ENCODE results near the gene BACH1.

DNA sequence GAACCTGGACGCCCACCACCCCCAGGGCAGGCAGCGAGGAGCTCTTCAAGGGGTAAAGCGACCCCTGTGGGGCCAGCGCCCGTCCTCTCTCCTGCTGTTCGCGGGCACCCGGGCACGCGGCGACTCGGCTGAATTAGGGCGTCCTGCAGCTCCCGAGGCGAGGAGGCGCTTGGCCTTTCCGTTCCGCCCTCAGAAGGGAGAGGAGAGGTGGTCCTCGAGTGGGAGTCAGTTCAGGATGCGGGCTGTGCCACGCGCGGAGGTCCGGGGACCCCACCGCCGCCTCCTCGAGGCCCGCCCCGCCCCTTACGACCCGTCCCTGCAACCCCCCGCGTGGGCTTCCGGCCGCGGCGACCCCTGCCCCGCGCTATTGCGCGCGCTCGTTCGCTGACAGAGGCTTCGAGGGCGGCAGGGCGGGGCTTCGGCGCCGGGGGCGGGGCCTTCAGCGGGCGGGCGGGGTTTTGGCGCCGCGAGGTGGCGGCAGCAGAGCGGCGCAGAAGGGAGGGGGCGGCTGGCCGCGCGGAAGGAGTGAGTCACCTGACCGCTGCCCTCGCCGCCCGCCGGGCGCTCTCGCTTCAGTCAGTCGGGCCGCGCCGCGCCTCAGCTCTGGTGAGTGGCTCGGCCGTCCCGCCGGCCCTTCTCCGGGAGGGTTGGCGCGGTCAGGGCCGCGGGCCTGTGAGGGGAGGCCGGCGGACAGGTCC lies at the start of gene BACH1:
- TF ChIP-seq EZH2phosphoT487 (conservative IDR thresholded peaks at IDR 0.05; ENCODE audit: low read length), result no peak
- no peak for TF ChIP-seq CTCF (IDR thresholded peaks at IDR 0.05; ENCODE audit: insufficient read depth, low read length, poor library complexity, severe bottlenecking)

All from SU-DHL-6 (cell line).